GM12878 (cell line): ENCODE results near the gene DRAP1. TPM values are rescaled to one million over a fixed set of nuclear protein-coding genes. Genes with fewer than 3 reads are reported as not detected.
A peak's percentile ranks its signal among the peaks of the same experiment; 100 is the strongest.

Source experiments
- BMI1 ChIP-seq: fragments of 450-650 bp; IDR thresholded peaks from 2 replicates; pipeline ENCODE4 v1.6.1; 2016; ENCODE audit warnings: mild to moderate bottlenecking, moderate library complexity, borderline replicate concordance
- CBX3 ChIP-seq: fragments of 200-600 bp; sonication (generic); IDR thresholded peaks from 2 replicates; pipeline ENCODE4 v1.6.1; 2016; ENCODE audit warnings: low read depth, borderline replicate concordance
- CBX5 ChIP-seq: sonication (generic); IDR thresholded peaks from 2 replicates; pipeline ENCODE4 v1.6.1; 2016; ENCODE audit warnings: low read depth, moderate library complexity, mild to moderate bottlenecking, inconsistent platforms
- CHD4 ChIP-seq: fragments of 200-600 bp; sonication (generic); IDR thresholded peaks from 2 replicates; pipeline ENCODE4 v1.6.1; 2016; ENCODE audit warnings: mild to moderate bottlenecking
- EGR1 ChIP-seq, 2 experiments: IDR thresholded peaks; 1 replicate in 1 of 2; 2 replicates in 1 of 2; pipeline ENCODE4 v1.6.1; 2011 to 2012; ENCODE audit warnings: low read depth in 2 of 2, low read length in 2 of 2, borderline replicate concordance in 1 of 2, mild to moderate bottlenecking in 1 of 2, moderate library complexity in 1 of 2
- ESRRA ChIP-seq: IDR thresholded peaks from 2 replicates; pipeline ENCODE4 v1.6.1; 2012; ENCODE audit warnings: mild to moderate bottlenecking, low read length, improper control_type of control experiment
- HDAC2 ChIP-seq: fragments of 200-600 bp; sonication (generic); IDR thresholded peaks from 2 replicates; pipeline ENCODE4 v1.6.1; 2017
- HDAC6 ChIP-seq: fragments of 200-600 bp; sonication (generic); IDR thresholded peaks from one replicate; pipeline ENCODE4 v1.8.0; 2017; ENCODE audit warnings: antibody characterized with exemption; ENCODE audit not compliant: unreplicated experiment
- MYB ChIP-seq: fragments of 150-350 bp; IDR thresholded peaks from 2 replicates; pipeline ENCODE4 v1.6.1; 2014; ENCODE audit warnings: mild to moderate bottlenecking, low read depth, low read length, borderline replicate concordance
- NFXL1 ChIP-seq: fragments of 450-650 bp; IDR thresholded peaks from 2 replicates; pipeline ENCODE4 v1.6.1; 2017; ENCODE audit warnings: antibody characterized with exemption, mild to moderate bottlenecking, borderline replicate concordance
- NR2C2 ChIP-seq: IDR thresholded peaks from 2 replicates; pipeline ENCODE4 v1.6.1; 2011; ENCODE audit warnings: borderline replicate concordance, low read depth; ENCODE audit not compliant: control insufficient read depth, insufficient read length
- NR2F1 ChIP-seq: fragments of 450-650 bp; conservative IDR thresholded peaks from 2 replicates; pipeline ENCODE4 v1.6.1; 2017; ENCODE audit warnings: mild to moderate bottlenecking
- RFX5 ChIP-seq: IDR thresholded peaks from 2 replicates; pipeline ENCODE4 v1.6.1; 2011; ENCODE audit warnings: low read depth, low read length, improper control_type of control experiment
- SIN3A ChIP-seq: IDR thresholded peaks from 2 replicates; pipeline ENCODE4 v1.6.1; 2012; ENCODE audit warnings: low read depth, low read length, improper control_type of control experiment
- SP1 ChIP-seq: IDR thresholded peaks from one replicate; pipeline ENCODE4 v1.6.1; 2011; ENCODE audit warnings: low read depth, low read length
- ZBTB11 ChIP-seq: fragments of 450-650 bp; formaldehyde crosslinking; IDR thresholded peaks from 2 replicates; pipeline ENCODE4 v1.5.0; 2022; ENCODE audit warnings: mild to moderate bottlenecking, missing genetic modification characterization
- ZBTB40 ChIP-seq: fragments of 450-650 bp; IDR thresholded peaks from 2 replicates; pipeline ENCODE4 v1.6.1; 2016; ENCODE audit warnings: mild to moderate bottlenecking, moderate library complexity, borderline replicate concordance
- polyA plus RNA-seq, 11 experiments: library from polyadenylated mRNA; depleted of rRNA in 4 of 11; unstranded in 6 of 11; stranded (reverse) in 5 of 11; fragments of >200 nt; fragmentation: Nextera tagmentation in 4 of 11; fragmentation: Illumina TruSeq in 1 of 11; extraction: Ambion mirVana in 4 of 11; extraction: Trizol in 1 of 11; gene quantifications; 1 replicate in 1 of 11; 2 replicates in 10 of 11; pipeline versions ENCODE4 v1.2.1 to v1.2.3, GENCODE V29; 2011 to 2016; ENCODE audit warnings: inconsistent platforms in 2 of 11, missing spikeins in 2 of 11, low read depth in 1 of 11
- total RNA-seq, 4 experiments: library from RNA; depleted of rRNA in 3 of 4; stranded (reverse); fragments of >200 nt in 3 of 4; fragmentation: Illumina TruSeq in 1 of 4; extraction: Trizol in 1 of 4; gene quantifications; 2 replicates each; pipeline versions ENCODE4 v1.2.1 to v1.2.3, GENCODE V29; 2013 to 2021
- TF ChIP-seq, protein P1 (sequence below): fragments of 450-650 bp; formaldehyde crosslinking; IDR thresholded peaks from 2 replicates; pipeline ENCODE4 v1.4.0; 2020; ENCODE audit warnings: mild to moderate bottlenecking, moderate library complexity
- TF ChIP-seq, protein P2 (sequence below): IDR thresholded peaks from 2 replicates; pipeline ENCODE4 v1.6.1; 2012; ENCODE audit warnings: low read depth, low read length, improper control_type of control experiment

The DRAP1 gene
- total and polyA plus RNA-seq, 10 of the 15 experiments (the other 5 are each of a cell fraction or from before 2014, with no cell fraction given): 9.4 to 163 (median 114) TPM

DNA sequence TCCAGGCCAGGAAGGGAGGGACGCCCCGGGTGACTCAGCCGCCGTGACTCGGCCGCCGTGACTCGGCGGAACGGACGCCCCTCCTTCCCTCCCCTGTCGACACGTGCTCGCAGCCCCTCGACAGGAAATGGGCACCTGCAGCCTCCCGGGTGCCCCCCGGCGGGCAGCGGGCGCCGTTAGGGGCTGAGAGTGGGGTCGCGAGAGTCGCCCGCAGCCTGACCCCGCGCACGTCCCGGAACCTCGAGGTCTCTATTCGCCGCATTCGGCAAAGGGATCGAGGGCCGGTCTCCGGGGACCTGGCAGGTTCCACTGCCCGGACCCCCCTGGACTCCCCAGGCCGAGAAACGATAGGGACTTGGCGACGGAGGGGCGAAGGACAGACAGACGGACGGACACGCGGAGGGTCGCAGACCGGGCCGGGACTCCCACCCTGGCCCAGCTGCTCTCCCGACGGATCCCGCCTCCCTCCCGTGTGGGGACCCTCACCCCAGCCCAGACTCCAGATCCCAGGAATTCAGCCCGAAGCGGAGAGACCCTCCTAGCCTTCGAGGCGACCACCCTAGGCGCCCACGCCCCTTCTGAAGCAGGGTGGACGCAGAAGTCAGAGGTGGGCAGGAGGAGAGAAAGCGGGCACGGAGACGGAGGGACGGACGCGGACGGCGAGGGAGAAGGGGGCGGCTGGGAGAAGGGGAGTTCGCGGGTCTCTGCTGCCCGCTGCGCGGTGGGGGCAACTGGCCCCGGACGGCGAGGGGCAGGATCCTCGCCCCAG lies 19.7 kb upstream of the DRAP1 start (continued):
- TF ChIP-seq, protein P1, sequence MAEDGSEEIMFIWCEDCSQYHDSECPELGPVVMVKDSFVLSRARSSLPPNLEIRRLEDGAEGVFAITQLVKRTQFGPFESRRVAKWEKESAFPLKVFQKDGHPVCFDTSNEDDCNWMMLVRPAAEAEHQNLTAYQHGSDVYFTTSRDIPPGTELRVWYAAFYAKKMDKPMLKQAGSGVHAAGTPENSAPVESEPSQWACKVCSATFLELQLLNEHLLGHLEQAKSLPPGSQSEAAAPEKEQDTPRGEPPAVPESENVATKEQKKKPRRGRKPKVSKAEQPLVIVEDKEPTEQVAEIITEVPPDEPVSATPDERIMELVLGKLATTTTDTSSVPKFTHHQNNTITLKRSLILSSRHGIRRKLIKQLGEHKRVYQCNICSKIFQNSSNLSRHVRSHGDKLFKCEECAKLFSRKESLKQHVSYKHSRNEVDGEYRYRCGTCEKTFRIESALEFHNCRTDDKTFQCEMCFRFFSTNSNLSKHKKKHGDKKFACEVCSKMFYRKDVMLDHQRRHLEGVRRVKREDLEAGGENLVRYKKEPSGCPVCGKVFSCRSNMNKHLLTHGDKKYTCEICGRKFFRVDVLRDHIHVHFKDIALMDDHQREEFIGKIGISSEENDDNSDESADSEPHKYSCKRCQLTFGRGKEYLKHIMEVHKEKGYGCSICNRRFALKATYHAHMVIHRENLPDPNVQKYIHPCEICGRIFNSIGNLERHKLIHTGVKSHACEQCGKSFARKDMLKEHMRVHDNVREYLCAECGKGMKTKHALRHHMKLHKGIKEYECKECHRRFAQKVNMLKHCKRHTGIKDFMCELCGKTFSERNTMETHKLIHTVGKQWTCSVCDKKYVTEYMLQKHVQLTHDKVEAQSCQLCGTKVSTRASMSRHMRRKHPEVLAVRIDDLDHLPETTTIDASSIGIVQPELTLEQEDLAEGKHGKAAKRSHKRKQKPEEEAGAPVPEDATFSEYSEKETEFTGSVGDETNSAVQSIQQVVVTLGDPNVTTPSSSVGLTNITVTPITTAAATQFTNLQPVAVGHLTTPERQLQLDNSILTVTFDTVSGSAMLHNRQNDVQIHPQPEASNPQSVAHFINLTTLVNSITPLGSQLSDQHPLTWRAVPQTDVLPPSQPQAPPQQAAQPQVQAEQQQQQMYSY (CRISPR knock-in tag): no peak
- TF ChIP-seq, protein P2, sequence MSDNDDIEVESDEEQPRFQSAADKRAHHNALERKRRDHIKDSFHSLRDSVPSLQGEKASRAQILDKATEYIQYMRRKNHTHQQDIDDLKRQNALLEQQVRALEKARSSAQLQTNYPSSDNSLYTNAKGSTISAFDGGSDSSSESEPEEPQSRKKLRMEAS: peak; percentile 73
- TF ChIP-seq EGR1 (IDR thresholded peaks at IDR 0.05; ENCODE audit: borderline replicate concordance in 1 of 2, low read depth in 2 of 2, low read length in 2 of 2) (no peak), SP1 (no peak), CBX5 (no peak), NFXL1 (no peak), ZBTB40 (no peak), SIN3A (0 out of 2 replicates have a peak, but pooled peaks have one; percentile 46), RFX5 (no peak), HDAC2 (no peak), ZBTB11 (CRISPR knock-in tag) (no peak), NR2C2 (no peak), CBX3 (no peak), BMI1 (no peak), CHD4 (no peak), MYB (no peak), ESRRA (no peak), HDAC6 (no peak), NR2F1 (peak; percentile 81)
